NCI-H82 treated with DMSO at 0.1 percent for 48 hours (cell line): Measurements from ENCODE around the gene ANKRD16.
"Not testable (repeated sequence)": the region's sequence is repeated elsewhere in the genome, so short reads cannot be mapped to it uniquely, and the experiment has no call there.

ENCODE experiments used
- DNase-seq: peaks from one replicate; lab custom pipeline; 2025; ENCODE audit not compliant: unreplicated experiment; lab: John Stamatoyannopoulos, UW

The ANKRD16 gene

GRCh38 chr10:5840314-5841307, 49.1 kb downstream of the ANKRD16 start:
- no peak for DNase-seq

- DNase-seq, result not testable (repeated sequence)
These were observed 53.5 kb downstream of the ANKRD16 start for GRCh38 chr10:5836181-5836580.

DNA sequence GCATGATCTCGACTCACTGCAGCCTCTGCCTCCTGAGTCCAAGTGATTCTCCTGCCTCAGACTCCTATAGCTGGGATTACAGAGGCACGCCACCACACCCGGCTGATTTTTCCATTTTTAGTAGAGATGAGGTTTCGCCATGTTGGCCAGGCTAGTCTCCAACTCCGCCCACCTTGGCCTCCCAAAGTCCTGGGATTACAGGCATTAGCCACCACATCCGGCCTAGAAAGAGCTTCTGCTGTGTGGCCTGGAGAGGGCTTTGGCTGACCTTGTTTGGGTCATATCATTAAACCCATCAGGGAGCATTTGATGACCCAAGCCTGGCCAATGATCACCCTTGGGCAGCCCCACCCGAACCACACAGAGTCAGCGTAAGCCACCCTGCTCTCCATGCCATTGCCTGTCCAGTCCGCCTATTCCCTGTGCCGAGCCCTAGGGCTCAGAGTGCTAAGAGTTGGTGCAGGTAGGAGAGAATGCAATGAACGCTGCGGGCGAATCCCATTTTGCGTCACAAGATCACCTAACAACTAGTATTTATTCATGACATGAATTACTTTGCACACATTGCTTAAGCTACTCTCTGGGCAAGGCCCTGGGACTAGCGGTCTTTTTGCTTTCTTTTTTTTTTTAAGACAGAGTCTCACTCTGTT, 54.1 kb downstream of the ANKRD16 start:
- DNase-seq, result no peak

DNA sequence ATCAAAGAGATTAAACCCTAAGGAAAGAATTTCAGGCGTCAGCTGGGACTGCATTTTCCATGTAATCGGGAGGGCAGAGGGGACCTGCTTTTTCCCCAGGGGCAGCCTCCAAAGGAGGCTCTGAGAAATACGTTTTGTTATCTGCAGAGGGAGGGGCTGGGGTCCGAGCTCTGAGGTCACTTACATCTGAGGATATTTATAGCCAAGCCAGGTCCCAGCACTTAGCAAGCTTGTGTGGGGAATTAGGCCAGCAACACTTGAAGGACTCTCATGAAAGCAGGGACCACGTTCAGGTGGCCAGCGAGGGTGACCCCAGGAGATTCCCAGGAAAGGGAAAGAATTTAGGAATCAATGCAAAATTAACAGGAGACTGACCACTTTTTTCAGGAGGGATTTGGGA, 55.9 kb downstream of the ANKRD16 start:
- no peak for DNase-seq

DNA sequence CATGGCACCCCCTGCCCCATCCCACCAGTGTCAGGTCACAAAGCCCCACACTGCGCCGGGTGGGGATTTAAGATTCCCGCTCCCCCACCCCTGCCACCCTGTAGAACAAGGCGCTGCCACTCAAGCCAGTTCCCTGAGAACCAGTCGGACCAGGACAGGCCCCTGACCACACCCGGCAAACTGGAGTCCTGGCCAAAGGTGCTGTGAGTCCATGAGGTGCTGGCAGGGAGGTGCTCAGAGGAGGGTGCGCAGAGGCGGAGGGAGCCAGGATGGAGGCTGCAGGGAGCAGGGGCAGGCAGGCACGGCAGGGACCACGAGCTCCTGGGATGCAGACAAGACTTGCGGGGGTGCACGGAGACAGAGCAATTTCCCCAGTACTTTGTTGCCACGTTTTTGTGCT, 56.7 kb downstream of the ANKRD16 start:
- DNase-seq, result no peak

GRCh38 chr10:5831446-5831782, 58.3 kb downstream of the ANKRD16 start:
- no peak for DNase-seq

GRCh38 chr10:5830629-5831445, 58.9 kb downstream of the ANKRD16 start:
- DNase-seq, result no peak

GRCh38 chr10:5829267-5829666, 60.4 kb downstream of the ANKRD16 start:
- no peak for DNase-seq

DNA sequence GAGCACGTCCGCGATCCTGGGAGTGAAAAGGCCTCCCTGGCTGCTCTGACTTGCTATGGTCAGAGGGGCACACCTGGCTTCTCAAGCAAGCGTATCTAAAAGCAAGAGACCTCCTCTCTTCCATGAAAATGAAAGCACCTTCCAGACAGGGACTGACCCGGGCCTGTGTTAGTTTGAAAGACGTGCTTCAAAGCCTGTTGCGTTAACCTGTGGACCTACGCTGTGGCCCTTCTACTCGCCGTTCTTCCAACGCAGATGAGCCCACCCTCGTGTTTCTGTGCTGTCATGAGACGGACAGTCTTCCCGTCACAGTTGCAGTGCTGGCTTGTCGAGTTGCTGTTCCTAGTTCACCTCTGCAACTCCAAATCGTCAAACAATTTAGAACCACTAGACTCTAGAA, 61.0 kb downstream of the ANKRD16 start:
- no peak for DNase-seq

GRCh38 chr10:5827841-5828240, 61.9 kb downstream of the ANKRD16 start:
- DNase-seq, result no peak

DNA sequence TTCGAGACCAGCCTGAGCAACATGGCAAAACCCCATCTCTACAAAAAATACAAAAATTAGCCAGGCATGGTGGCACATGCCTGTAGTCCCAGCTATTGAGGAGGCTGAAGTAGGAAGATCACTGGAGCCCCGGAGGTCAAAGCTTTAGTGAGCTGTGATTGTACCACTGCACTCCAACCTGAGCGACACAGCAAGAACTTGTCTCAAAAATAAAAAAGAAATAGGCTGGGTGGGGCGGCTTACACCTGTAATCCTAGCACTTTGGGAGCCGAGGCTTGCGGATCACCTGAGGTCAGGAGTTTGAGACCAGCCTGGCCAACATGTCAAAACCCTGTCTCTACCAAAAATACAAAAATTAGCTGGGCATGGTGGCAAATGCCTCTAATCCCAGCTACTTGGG, 63.2 kb downstream of the ANKRD16 start:
- not testable (repeated sequence) for DNase-seq

DNA sequence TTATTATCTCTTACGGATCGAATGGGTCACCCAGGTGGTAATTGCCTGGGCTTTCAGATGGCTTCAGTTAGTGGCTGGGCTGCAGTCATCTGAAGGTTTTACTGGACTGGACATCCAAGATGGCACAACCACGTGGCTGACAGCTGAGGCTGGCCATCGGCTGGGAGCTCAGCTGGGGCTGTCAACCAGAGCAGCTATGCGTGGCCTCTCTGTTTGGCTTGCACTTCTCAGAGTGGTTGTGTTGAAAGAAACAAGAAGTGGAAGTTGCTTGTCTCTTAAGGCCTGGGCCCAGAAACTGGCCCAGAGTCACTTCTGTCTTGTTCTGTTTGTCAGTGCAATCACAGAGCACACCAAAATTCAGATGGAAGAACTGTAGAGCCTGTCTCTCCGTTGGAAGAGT, 70.8 kb downstream of the ANKRD16 start:
- DNase-seq, result no peak

GRCh38 chr10:5818048-5818331, 71.7 kb downstream of the ANKRD16 start:
- no peak for DNase-seq

GRCh38 chr10:5817322-5818047, 72.2 kb downstream of the ANKRD16 start:
- DNase-seq, result no peak

DNA sequence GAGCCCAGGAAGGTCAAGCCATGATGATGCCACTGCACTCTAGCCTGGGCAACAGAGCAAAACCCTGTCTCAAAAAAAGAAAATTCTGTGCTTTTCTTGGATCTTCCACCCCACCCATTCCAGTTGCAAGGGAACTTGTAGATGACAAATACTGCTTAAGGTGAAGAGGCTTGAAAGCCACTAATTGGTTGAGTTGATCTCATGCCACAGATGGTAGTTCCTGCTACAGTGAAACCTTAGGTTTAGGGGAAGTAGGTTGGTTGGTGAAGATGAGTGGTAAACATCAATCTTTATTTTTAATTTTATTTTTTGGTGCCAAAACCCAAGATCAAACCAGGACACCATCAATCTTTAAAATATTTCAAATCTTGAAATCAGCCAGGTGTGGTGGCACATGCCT, 73.5 kb downstream of the ANKRD16 start:
- DNase-seq, result no peak

- DNase-seq, result no peak
These were observed 75.3 kb downstream of the ANKRD16 start for GRCh38 chr10:5814110-5815107.

- DNase-seq, result peak; percentile 81
These were observed 76.2 kb downstream of the ANKRD16 start, which contains the start of gene GDI2 for GRCh38 chr10:5813341-5814109. Gene GDI2 (minus strand): TSS chr10:5813434. CDS start chr10:5813258, 176 bp downstream.

- DNase-seq, result no peak
These were observed 76.7 kb downstream of the ANKRD16 start for GRCh38 chr10:5813091-5813340.
